ENCODE data around the gene ASB13. TPM values are rescaled to one million over a fixed set of nuclear protein-coding genes. Genes with fewer than 3 reads are reported as not detected.
A peak's percentile ranks its signal among the peaks of the same experiment; 100 is the strongest.

The ASB13 gene
- total and polyA plus RNA-seq, 2 experiments from 2014 or later = 11.6 to 20.2 TPM

DNA sequence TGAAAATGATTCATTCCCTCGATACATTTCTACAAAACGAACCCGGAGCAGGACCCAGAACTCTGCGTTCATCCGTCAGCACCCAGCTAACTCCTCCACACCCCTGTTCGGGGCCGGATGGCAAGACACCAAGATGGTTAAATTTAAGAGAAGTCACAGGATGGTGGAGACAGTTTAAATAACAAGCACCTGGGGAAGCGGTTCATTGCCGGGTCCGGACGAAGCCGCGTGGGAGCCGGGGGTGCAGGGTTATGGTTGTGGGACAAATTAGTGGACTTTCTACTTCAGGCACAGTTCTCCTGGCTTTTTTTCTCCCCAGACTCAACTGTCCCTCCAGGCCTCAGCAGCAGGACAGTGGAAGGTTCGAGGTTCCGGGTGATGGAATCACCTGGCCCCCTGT, 45.4 kb downstream of the ASB13 start (continued):
- TF ChIP-seq, protein P1, sequence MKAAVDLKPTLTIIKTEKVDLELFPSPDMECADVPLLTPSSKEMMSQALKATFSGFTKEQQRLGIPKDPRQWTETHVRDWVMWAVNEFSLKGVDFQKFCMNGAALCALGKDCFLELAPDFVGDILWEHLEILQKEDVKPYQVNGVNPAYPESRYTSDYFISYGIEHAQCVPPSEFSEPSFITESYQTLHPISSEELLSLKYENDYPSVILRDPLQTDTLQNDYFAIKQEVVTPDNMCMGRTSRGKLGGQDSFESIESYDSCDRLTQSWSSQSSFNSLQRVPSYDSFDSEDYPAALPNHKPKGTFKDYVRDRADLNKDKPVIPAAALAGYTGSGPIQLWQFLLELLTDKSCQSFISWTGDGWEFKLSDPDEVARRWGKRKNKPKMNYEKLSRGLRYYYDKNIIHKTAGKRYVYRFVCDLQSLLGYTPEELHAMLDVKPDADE (IDR thresholded peaks at IDR 0.05) = no peak
- TF ChIP-seq ZNF462 (CRISPR knock-in tag; IDR thresholded peaks at IDR 0.05) = no peak
- no peak for TF ChIP-seq EZH2 (IDR thresholded peaks at IDR 0.05; ENCODE audit: low read depth, unreplicated experiment)

- no peaks in the 10 kb centered on the region for H3F3A ChIP-seq (replicated peaks; ENCODE audit: low read depth)
- H3K4me2 ChIP-seq = no peak overlapping the region
- H2AFZ ChIP-seq = peak overlapping the region; percentile 43; the same call in 1 of the 2 replicates
- no peaks in the 10 kb centered on the region for H3K27me3 ChIP-seq (ENCODE audit: insufficient read depth)
- ATAC-seq = no peak
- H3K9me2 ChIP-seq (ENCODE audit: insufficient read depth) = no peaks in the 10 kb centered on the region
- no peaks in the 10 kb centered on the region for H3K4me1 ChIP-seq (ENCODE audit: insufficient read depth)
- no peaks in the 10 kb centered on the region for H3K36me3 Mint-ChIP-seq (ENCODE audit: low read depth)
- no peak overlapping the region for H3K27ac ChIP-seq (ENCODE audit: low read depth)
- H3K4me3 ChIP-seq = no peak overlapping the region
- no peak overlapping the region for H3K27ac Mint-ChIP-seq
- H3K4me3 Mint-ChIP-seq = no peak overlapping the region
- H4K20me1 ChIP-seq (replicated peaks; ENCODE audit: insufficient read depth) = no peaks in the 10 kb centered on the region
- no peaks in the 10 kb centered on the region for H3K79me2 ChIP-seq (replicated peaks; ENCODE audit: insufficient read depth)
- H3K9me3 Mint-ChIP-seq = no peaks in the 10 kb centered on the region
- DNase-seq (ENCODE audit: low spot score) = no peak
- H3K27me3 Mint-ChIP-seq (ENCODE audit: insufficient read depth, low read depth, poor library complexity) = peaks cover 5% of the 10 kb centered on the region
- H3K36me3 ChIP-seq (ENCODE audit: insufficient read depth) = no peaks in the 10 kb centered on the region
- H3K4me1 Mint-ChIP-seq = peaks cover 6% of the 10 kb centered on the region; the same call in 2 of the 3 replicates
- TF ChIP-seq NANOG (IDR thresholded peaks at IDR 0.05; ENCODE audit: borderline replicate concordance) (no peak), STAT1 (IDR thresholded peaks at IDR 0.05; ENCODE audit: unreplicated experiment) (no peak), JUNB (IDR thresholded peaks at IDR 0.05; ENCODE audit: unreplicated experiment) (no peak), CREB1 (CRISPR knock-in tag; IDR thresholded peaks at IDR 0.05; ENCODE audit: low read depth) (no peak), ZNF462 (CRISPR knock-in tag; IDR thresholded peaks at IDR 0.05) (no peak), ZNF114 (CRISPR knock-in tag; IDR thresholded peaks at IDR 0.05) (no peak), ZNF331 (CRISPR knock-in tag; IDR thresholded peaks at IDR 0.05; ENCODE audit: low read depth) (no peak)
Observed at GRCh38 chr10:5620223-5620721, 46.1 kb downstream of the ASB13 start.

Data from GM23338 (cell line).